ENCODE measurements around the gene AUTS2.

AUTS2 gene

GRCh38 chr7:69804962-69805361, 206.7 kb downstream of the AUTS2 start:
- H4K20me1 ChIP-seq (ENCODE audit: insufficient read depth, low read length, poor library complexity, severe bottlenecking), result peaks cover 12% of the 10 kb centered on the region
- H3K4me3 ChIP-seq (ENCODE audit: low read length, poor library complexity, severe bottlenecking), result no peak overlapping the region
- no peaks in the 10 kb centered on the region for H3F3A ChIP-seq (ENCODE audit: low read depth)
- H3K36me3 ChIP-seq (ENCODE audit: insufficient read depth, low read length), result no peaks in the 10 kb centered on the region
- peaks cover 41% of the 10 kb centered on the region for H3K79me2 ChIP-seq (ENCODE audit: insufficient read depth, low read length)
- H3K9ac ChIP-seq (ENCODE audit: low read depth, low read length, poor library complexity, severe bottlenecking), result no peak overlapping the region
- H3K9me3 ChIP-seq (ENCODE audit: insufficient read depth, low read depth, low read length), result no peaks in the 10 kb centered on the region
- H3K27me3 ChIP-seq (ENCODE audit: insufficient read depth, low read length, poor library complexity, severe bottlenecking), result no peaks in the 10 kb centered on the region
- no peaks in the 10 kb centered on the region for H3K9me2 ChIP-seq (replicated peaks; ENCODE audit: low read depth, low read length)
- H2AFZ ChIP-seq (ENCODE audit: low read length), result no peak overlapping the region
- H3K4me1 ChIP-seq (ENCODE audit: insufficient read depth, low read length, poor library complexity, severe bottlenecking), result peaks cover 36% of the 10 kb centered on the region
- H3K4me2 ChIP-seq (ENCODE audit: low read depth, low read length, poor library complexity, severe bottlenecking), result no peak overlapping the region
- TF ChIP-seq EZH2phosphoT487 (IDR thresholded peaks at IDR 0.05; ENCODE audit: borderline replicate concordance), result no peak
- no peak for TF ChIP-seq CTCF (conservative IDR thresholded peaks at IDR 0.05; ENCODE audit: low read length)

- Histone ChIP-seq H3K9me3 (ENCODE audit: insufficient read depth, low read depth, low read length) (no peaks in the 10 kb centered on the region), H4K20me1 (ENCODE audit: insufficient read depth, low read length, poor library complexity, severe bottlenecking) (no peaks in the 10 kb centered on the region), H3K9me2 (replicated peaks; ENCODE audit: low read depth, low read length) (no peaks in the 10 kb centered on the region), H3K4me1 (ENCODE audit: insufficient read depth, low read length, poor library complexity, severe bottlenecking) (peaks cover 10% of the 10 kb centered on the region), H3K4me3 (ENCODE audit: low read length, poor library complexity, severe bottlenecking) (no peak overlapping the region), H3K4me2 (ENCODE audit: low read depth, low read length, poor library complexity, severe bottlenecking) (no peak overlapping the region), H3K79me2 (ENCODE audit: insufficient read depth, low read length) (peaks cover 28% of the 10 kb centered on the region), H3F3A (ENCODE audit: low read depth) (no peaks in the 10 kb centered on the region), H3K27me3 (ENCODE audit: insufficient read depth, low read length, poor library complexity, severe bottlenecking) (no peaks in the 10 kb centered on the region), H2AFZ (ENCODE audit: low read length) (no peak overlapping the region), H3K36me3 (ENCODE audit: insufficient read depth, low read length) (no peaks in the 10 kb centered on the region), H3K9ac (ENCODE audit: low read depth, low read length, poor library complexity, severe bottlenecking) (no peak overlapping the region)
- TF ChIP-seq EZH2phosphoT487 (IDR thresholded peaks at IDR 0.05; ENCODE audit: borderline replicate concordance), result no peak
- no peak for TF ChIP-seq CTCF (conservative IDR thresholded peaks at IDR 0.05; ENCODE audit: low read length)
These were observed 210.1 kb downstream of the AUTS2 start for GRCh38 chr7:69808391-69808790.

GRCh38 chr7:69811476-69812308, 213.4 kb downstream of the AUTS2 start:
- TF ChIP-seq EZH2phosphoT487 (IDR thresholded peaks at IDR 0.05; ENCODE audit: borderline replicate concordance) (no peak), CTCF (conservative IDR thresholded peaks at IDR 0.05; ENCODE audit: low read length) (no peak)
- Histone ChIP-seq H3K4me2 (ENCODE audit: low read depth, low read length, poor library complexity, severe bottlenecking) (no peak overlapping the region), H3K4me3 (ENCODE audit: low read length, poor library complexity, severe bottlenecking) (no peak overlapping the region), H3K9me3 (ENCODE audit: insufficient read depth, low read depth, low read length) (no peaks in the 10 kb centered on the region), H2AFZ (ENCODE audit: low read length) (no peak overlapping the region), H3K27me3 (ENCODE audit: insufficient read depth, low read length, poor library complexity, severe bottlenecking) (no peaks in the 10 kb centered on the region), H3K9me2 (replicated peaks; ENCODE audit: low read depth, low read length) (no peaks in the 10 kb centered on the region), H3K9ac (ENCODE audit: low read depth, low read length, poor library complexity, severe bottlenecking) (no peak overlapping the region), H3K79me2 (ENCODE audit: insufficient read depth, low read length) (peaks cover 42% of the 10 kb centered on the region), H4K20me1 (ENCODE audit: insufficient read depth, low read length, poor library complexity, severe bottlenecking) (peaks cover 5% of the 10 kb centered on the region), H3F3A (ENCODE audit: low read depth) (no peaks in the 10 kb centered on the region), H3K4me1 (ENCODE audit: insufficient read depth, low read length, poor library complexity, severe bottlenecking) (peaks cover 16% of the 10 kb centered on the region), H3K36me3 (ENCODE audit: insufficient read depth, low read length) (no peaks in the 10 kb centered on the region)
